GM23338 (cell line): ENCODE data around the gene LYL1. TPM values are rescaled to one million over a fixed set of nuclear protein-coding genes. Genes with fewer than 3 reads are reported as not detected.

Experiments
- ATAC-seq: fragments of 200-7000 bp; cut with Tn5 transposase; 3 replicates; pipeline ENCODE4 v1.9.1; 2020
- DNase-seq: peaks from one replicate; pipeline ENCODE4 v3.0.0-alpha.2; 2015; ENCODE audit warnings: low spot score
- H2AFZ ChIP-seq: fragments of 200-600 bp; sonication (generic); 2 replicates; pipeline ENCODE4 v1.8.0; 2016; ENCODE audit warnings: antibody characterized with exemption, mild to moderate bottlenecking, moderate library complexity
- H3F3A ChIP-seq: fragments of 200-600 bp; sonication (generic); replicated peaks from 2 replicates; pipeline ENCODE4 v1.8.0; 2017; ENCODE audit warnings: antibody characterized with exemption, mixed run types, low read depth
- H3K27ac ChIP-seq: fragments of 200-600 bp; sonication (generic); 2 replicates; pipeline ENCODE4 v1.6.1; 2016; ENCODE audit warnings: low read depth
- H3K27me3 ChIP-seq: fragments of 200-600 bp; sonication (generic); 2 replicates; pipeline ENCODE4 v1.8.0; 2016; ENCODE audit warnings: mild to moderate bottlenecking, mixed run types, moderate library complexity; ENCODE audit not compliant: insufficient read depth
- H3K36me3 ChIP-seq: fragments of 200-600 bp; sonication (generic); 2 replicates; pipeline ENCODE4 v1.8.0; 2016; ENCODE audit warnings: mild to moderate bottlenecking; ENCODE audit not compliant: insufficient read depth
- H3K4me1 ChIP-seq: fragments of 200-600 bp; sonication (generic); 2 replicates; pipeline ENCODE4 v1.8.0; 2016; ENCODE audit warnings: mild to moderate bottlenecking, moderate library complexity; ENCODE audit not compliant: insufficient read depth
- H3K4me2 ChIP-seq: fragments of 200-600 bp; sonication (generic); 2 replicates; pipeline ENCODE4 v1.7.1; 2017; ENCODE audit warnings: mixed run types
- H3K4me3 ChIP-seq: fragments of 200-600 bp; sonication (generic); 2 replicates; pipeline ENCODE4 v1.6.1; 2016; ENCODE audit warnings: mixed run types
- H3K79me2 ChIP-seq: fragments of 200-600 bp; sonication (generic); replicated peaks from 2 replicates; pipeline ENCODE4 v1.8.0; 2017; ENCODE audit warnings: mild to moderate bottlenecking; ENCODE audit not compliant: insufficient read depth
- H3K9me2 ChIP-seq: fragments of 200-600 bp; sonication (generic); 2 replicates; pipeline ENCODE4 v1.8.0; 2017; ENCODE audit not compliant: insufficient read depth
- H4K20me1 ChIP-seq: fragments of 200-600 bp; sonication (generic); replicated peaks from 2 replicates; pipeline ENCODE4 v1.8.0; 2017; ENCODE audit warnings: mild to moderate bottlenecking; ENCODE audit not compliant: insufficient read depth
- H3K27ac Mint-ChIP-seq: 2 replicates; pipeline ENCODE4 v1.8.0; 2020; ENCODE audit warnings: inconsistent platforms, mild to moderate bottlenecking, moderate library complexity, mixed read lengths
- H3K27me3 Mint-ChIP-seq: 3 replicates; pipeline ENCODE4 v1.8.0; 2022; ENCODE audit warnings: low read depth, mild to moderate bottlenecking, moderate library complexity, mixed read lengths, inconsistent platforms; ENCODE audit not compliant: insufficient read depth, poor library complexity
- H3K36me3 Mint-ChIP-seq: 3 replicates; pipeline ENCODE4 v1.8.0; 2021; ENCODE audit warnings: low read depth, mild to moderate bottlenecking, inconsistent platforms, moderate library complexity, mixed read lengths
- H3K4me1 Mint-ChIP-seq: 3 replicates; pipeline ENCODE4 v1.8.0; 2020; ENCODE audit warnings: mild to moderate bottlenecking, inconsistent platforms, mixed read lengths
- H3K4me3 Mint-ChIP-seq: 3 replicates; pipeline ENCODE4 v1.8.0; 2021; ENCODE audit warnings: moderate library complexity, mild to moderate bottlenecking, inconsistent platforms, mixed read lengths
- H3K9me3 Mint-ChIP-seq: 3 replicates; pipeline ENCODE4 v1.8.0; 2020; ENCODE audit warnings: moderate library complexity, mild to moderate bottlenecking, inconsistent platforms, mixed read lengths
- CREB1 ChIP-seq: fragments of 250-450 bp; sonication (Bioruptor Pico); IDR thresholded peaks from 2 replicates; pipeline ENCODE4 v1.5.0; 2020; ENCODE audit warnings: low read depth, mild to moderate bottlenecking, moderate library complexity
- EZH2phosphoT487 ChIP-seq: fragments of 200-600 bp; sonication (generic); IDR thresholded peaks from one replicate; pipeline ENCODE4 v1.8.1; 2018; ENCODE audit warnings: antibody characterized with exemption; ENCODE audit not compliant: unreplicated experiment
- JUNB ChIP-seq: IDR thresholded peaks from one replicate; pipeline ENCODE4 v1.6.1; 2016; ENCODE audit warnings: antibody characterized with exemption; ENCODE audit not compliant: unreplicated experiment
- NANOG ChIP-seq: IDR thresholded peaks from 2 replicates; pipeline ENCODE4 v1.6.1; 2016; ENCODE audit warnings: antibody characterized with exemption, borderline replicate concordance
- POLR2AphosphoS5 ChIP-seq: IDR thresholded peaks from 2 replicates; pipeline ENCODE4 v1.6.1; 2016; ENCODE audit warnings: antibody characterized with exemption, low read depth
- STAT1 ChIP-seq: IDR thresholded peaks from one replicate; pipeline ENCODE4 v1.6.1; 2016; ENCODE audit warnings: antibody characterized with exemption; ENCODE audit not compliant: unreplicated experiment
- polyA plus RNA-seq: library from polyadenylated mRNA; unstranded; fragments of >200 nt; fragmentation: Nextera tagmentation; extraction: Ambion mirVana; gene quantifications from 2 replicates; pipeline ENCODE4 v1.2.1, GENCODE V29; 2016
- total RNA-seq: library from RNA; depleted of rRNA; stranded (reverse); fragments of >200 nt; shearing (Covaris generic); gene quantifications from 2 replicates; pipeline ENCODE4 v1.2.3, GENCODE V29; 2014
- TF ChIP-seq, protein P1 (sequence below): IDR thresholded peaks from one replicate; pipeline ENCODE4 v1.6.1; 2018; ENCODE audit warnings: antibody characterized with exemption; ENCODE audit not compliant: unreplicated experiment
- TF ChIP-seq, protein P2 (sequence below): fragments of 250-450 bp; sonication (Bioruptor Pico); IDR thresholded peaks from 2 replicates; pipeline ENCODE4 v1.5.0; 2020; ENCODE audit warnings: mild to moderate bottlenecking, moderate library complexity
- TF ChIP-seq, protein P3 (sequence below): IDR thresholded peaks from 2 replicates; pipeline ENCODE4 v1.6.1; 2016; ENCODE audit warnings: antibody characterized with exemption

The LYL1 gene
- total and polyA plus RNA-seq, 2 experiments from 2014 or later = 1.2 to 2.2 TPM

DNA sequence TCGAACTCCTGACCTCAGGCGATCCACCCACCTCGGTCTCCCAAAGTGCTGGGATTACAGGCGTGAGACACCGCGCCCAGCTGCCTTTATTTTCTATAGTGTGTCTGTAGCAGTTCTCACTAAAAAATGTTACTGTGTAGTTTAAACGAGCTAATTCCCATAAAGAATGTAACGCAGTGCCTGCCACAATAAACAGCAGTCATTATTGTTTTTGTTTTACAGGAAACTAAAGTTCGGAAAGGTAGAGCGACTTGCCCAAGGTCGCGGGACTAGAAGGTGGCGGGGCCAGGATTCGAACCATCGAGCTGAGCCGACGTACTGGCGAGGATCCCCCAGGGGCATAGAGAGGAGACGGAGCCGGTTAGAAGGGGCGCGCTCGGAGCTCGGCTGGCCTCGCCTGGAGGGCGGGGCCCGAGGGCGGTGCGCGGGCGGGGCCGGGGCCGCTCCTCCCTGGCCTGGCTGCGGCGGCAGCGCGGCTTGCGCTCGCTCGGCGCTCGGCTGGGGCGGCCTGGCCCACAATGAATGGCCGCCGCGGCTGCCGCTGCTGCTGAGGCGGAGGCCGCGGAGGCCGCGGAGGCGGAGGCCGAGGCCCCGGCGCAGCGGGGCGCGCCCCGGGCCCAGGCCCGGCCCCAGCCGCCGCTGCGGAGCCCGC, 15.2 kb upstream of the LYL1 start, which contains the start of gene NACC1:
Gene NACC1 (plus strand): TSS at position 493 of the 652 bp plus-strand sequence. CDS start 16,944 bp downstream, outside the sequence.
- H3K4me1 Mint-ChIP-seq = peaks cover 50% of the 10 kb centered on the region
- peak; percentile 64 for ATAC-seq
- peak within 1 kb of the TSS; percentile 94 for H3K4me2 ChIP-seq

DNA sequence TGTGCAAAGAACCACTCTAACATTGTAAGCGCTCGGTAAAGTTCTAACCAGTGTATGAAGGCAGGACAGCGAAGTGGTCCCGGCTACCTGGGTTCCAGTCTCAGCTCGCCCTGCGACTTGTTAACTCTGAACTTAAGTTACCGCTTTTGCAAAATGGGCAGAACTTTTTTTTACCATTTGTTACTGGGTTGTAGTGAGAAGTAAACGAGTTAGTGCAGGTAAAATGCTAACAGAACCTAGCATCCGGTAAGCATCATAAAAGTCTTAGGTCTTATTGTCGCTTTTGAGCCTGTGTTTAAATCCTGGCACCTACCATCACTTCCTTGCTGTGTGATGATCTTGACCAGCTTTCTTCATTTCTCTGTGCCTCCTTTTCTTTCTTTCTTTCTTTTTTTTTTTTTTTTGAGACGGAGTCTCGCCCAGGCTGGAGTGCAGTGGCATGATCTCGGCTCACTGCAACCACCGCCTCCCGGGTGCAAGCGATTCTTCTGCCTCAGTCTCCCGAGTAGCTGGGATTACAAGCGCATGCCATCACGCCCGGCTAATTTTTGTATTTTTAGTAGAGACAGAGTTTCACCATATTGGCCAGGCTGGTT, 14.6 kb upstream of the LYL1 start:
- Histone ChIP-seq H2AFZ (no peak overlapping the region; the same call in 1 of the 2 replicates), H3K4me1 (peaks cover 37% of the 10 kb centered on the region), H3K27ac (peak overlapping the region; percentile 98; the same call in 1 of the 2 replicates), H4K20me1 (peaks cover 41% of the 10 kb centered on the region), H3K36me3 (peaks cover 11% of the 10 kb centered on the region), H3F3A (peaks cover 9% of the 10 kb centered on the region), H3K79me2 (peaks cover 70% of the 10 kb centered on the region), H3K9me2 (no peaks in the 10 kb centered on the region), H3K27me3 (no peaks in the 10 kb centered on the region), H3K4me3 (peak overlapping the region; percentile 99), H3K4me2 (peak overlapping the region; percentile 76)
- Mint-ChIP-seq H3K9me3 (peaks cover 3% of the 10 kb centered on the region; the same call in 2 of the 3 replicates), H3K4me3 (peak overlapping the region; percentile 99), H3K36me3 (peaks cover 52% of the 10 kb centered on the region), H3K4me1 (peaks cover 44% of the 10 kb centered on the region), H3K27me3 (peaks cover 31% of the 10 kb centered on the region), H3K27ac (peak overlapping the region; percentile 99)
- no peak for ATAC-seq
- no peak for DNase-seq
- TF ChIP-seq CREB1 (no peak), NANOG (no peak), JUNB (no peak), EZH2phosphoT487 (no peak)
- TF ChIP-seq, protein P1, sequence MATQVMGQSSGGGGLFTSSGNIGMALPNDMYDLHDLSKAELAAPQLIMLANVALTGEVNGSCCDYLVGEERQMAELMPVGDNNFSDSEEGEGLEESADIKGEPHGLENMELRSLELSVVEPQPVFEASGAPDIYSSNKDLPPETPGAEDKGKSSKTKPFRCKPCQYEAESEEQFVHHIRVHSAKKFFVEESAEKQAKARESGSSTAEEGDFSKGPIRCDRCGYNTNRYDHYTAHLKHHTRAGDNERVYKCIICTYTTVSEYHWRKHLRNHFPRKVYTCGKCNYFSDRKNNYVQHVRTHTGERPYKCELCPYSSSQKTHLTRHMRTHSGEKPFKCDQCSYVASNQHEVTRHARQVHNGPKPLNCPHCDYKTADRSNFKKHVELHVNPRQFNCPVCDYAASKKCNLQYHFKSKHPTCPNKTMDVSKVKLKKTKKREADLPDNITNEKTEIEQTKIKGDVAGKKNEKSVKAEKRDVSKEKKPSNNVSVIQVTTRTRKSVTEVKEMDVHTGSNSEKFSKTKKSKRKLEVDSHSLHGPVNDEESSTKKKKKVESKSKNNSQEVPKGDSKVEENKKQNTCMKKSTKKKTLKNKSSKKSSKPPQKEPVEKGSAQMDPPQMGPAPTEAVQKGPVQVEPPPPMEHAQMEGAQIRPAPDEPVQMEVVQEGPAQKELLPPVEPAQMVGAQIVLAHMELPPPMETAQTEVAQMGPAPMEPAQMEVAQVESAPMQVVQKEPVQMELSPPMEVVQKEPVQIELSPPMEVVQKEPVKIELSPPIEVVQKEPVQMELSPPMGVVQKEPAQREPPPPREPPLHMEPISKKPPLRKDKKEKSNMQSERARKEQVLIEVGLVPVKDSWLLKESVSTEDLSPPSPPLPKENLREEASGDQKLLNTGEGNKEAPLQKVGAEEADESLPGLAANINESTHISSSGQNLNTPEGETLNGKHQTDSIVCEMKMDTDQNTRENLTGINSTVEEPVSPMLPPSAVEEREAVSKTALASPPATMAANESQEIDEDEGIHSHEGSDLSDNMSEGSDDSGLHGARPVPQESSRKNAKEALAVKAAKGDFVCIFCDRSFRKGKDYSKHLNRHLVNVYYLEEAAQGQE = no peak
- TF ChIP-seq, protein P2, sequence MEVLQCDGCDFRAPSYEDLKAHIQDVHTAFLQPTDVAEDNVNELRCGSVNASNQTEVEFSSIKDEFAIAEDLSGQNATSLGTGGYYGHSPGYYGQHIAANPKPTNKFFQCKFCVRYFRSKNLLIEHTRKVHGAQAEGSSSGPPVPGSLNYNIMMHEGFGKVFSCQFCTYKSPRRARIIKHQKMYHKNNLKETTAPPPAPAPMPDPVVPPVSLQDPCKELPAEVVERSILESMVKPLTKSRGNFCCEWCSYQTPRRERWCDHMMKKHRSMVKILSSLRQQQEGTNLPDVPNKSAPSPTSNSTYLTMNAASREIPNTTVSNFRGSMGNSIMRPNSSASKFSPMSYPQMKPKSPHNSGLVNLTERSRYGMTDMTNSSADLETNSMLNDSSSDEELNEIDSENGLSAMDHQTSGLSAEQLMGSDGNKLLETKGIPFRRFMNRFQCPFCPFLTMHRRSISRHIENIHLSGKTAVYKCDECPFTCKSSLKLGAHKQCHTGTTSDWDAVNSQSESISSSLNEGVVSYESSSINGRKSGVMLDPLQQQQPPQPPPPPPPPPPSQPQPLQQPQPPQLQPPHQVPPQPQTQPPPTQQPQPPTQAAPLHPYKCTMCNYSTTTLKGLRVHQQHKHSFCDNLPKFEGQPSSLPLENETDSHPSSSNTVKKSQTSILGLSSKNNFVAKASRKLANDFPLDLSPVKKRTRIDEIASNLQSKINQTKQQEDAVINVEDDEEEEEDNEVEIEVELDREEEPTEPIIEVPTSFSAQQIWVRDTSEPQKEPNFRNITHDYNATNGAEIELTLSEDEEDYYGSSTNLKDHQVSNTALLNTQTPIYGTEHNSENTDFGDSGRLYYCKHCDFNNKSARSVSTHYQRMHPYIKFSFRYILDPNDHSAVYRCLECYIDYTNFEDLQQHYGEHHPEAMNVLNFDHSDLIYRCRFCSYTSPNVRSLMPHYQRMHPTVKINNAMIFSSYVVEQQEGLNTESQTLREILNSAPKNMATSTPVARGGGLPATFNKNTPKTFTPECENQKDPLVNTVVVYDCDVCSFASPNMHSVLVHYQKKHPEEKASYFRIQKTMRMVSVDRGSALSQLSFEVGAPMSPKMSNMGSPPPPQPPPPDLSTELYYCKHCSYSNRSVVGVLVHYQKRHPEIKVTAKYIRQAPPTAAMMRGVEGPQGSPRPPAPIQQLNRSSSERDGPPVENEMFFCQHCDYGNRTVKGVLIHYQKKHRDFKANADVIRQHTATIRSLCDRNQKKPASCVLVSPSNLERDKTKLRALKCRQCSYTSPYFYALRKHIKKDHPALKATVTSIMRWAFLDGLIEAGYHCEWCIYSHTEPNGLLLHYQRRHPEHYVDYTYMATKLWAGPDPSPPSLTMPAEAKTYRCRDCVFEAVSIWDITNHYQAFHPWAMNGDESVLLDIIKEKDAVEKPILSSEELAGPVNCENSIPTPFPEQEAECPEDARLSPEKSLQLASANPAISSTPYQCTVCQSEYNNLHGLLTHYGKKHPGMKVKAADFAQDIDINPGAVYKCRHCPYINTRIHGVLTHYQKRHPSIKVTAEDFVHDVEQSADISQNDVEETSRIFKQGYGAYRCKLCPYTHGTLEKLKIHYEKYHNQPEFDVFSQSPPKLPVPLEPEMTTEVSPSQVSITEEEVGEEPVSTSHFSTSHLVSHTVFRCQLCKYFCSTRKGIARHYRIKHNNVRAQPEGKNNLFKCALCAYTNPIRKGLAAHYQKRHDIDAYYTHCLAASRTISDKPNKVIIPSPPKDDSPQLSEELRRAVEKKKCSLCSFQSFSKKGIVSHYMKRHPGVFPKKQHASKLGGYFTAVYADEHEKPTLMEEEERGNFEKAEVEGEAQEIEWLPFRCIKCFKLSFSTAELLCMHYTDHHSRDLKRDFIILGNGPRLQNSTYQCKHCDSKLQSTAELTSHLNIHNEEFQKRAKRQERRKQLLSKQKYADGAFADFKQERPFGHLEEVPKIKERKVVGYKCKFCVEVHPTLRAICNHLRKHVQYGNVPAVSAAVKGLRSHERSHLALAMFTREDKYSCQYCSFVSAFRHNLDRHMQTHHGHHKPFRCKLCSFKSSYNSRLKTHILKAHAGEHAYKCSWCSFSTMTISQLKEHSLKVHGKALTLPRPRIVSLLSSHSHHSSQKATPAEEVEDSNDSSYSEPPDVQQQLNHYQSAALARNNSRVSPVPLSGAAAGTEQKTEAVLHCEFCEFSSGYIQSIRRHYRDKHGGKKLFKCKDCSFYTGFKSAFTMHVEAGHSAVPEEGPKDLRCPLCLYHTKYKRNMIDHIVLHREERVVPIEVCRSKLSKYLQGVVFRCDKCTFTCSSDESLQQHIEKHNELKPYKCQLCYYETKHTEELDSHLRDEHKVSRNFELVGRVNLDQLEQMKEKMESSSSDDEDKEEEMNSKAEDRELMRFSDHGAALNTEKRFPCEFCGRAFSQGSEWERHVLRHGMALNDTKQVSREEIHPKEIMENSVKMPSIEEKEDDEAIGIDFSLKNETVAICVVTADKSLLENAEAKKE = no peak
- TF ChIP-seq, protein P3, sequence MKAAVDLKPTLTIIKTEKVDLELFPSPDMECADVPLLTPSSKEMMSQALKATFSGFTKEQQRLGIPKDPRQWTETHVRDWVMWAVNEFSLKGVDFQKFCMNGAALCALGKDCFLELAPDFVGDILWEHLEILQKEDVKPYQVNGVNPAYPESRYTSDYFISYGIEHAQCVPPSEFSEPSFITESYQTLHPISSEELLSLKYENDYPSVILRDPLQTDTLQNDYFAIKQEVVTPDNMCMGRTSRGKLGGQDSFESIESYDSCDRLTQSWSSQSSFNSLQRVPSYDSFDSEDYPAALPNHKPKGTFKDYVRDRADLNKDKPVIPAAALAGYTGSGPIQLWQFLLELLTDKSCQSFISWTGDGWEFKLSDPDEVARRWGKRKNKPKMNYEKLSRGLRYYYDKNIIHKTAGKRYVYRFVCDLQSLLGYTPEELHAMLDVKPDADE = no peak

More for the DNA sequence above, 15.2 kb upstream of the LYL1 start, which contains the start of gene NACC1:
- Histone ChIP-seq H4K20me1 (peaks cover 46% of the 10 kb centered on the region), H3F3A (peaks cover 9% of the 10 kb centered on the region), H3K4me1 (peaks cover 37% of the 10 kb centered on the region), H2AFZ (no peak within 1 kb of the TSS; the same call in 1 of the 2 replicates), H3K27ac (peak within 1 kb of the TSS; percentile 98), H3K79me2 (peaks cover 76% of the 10 kb centered on the region), H3K27me3 (no peaks in the 10 kb centered on the region), H3K9me2 (no peaks in the 10 kb centered on the region), H3K36me3 (peaks cover 9% of the 10 kb centered on the region), H3K4me3 (peak within 1 kb of the TSS; percentile 99)
- Mint-ChIP-seq H3K36me3 (peaks cover 52% of the 10 kb centered on the region), H3K9me3 (peaks cover 3% of the 10 kb centered on the region), H3K27me3 (peaks cover 33% of the 10 kb centered on the region), H3K27ac (peak within 1 kb of the TSS; percentile 99), H3K4me3 (peak within 1 kb of the TSS; percentile 99)
- DNase-seq = peak; percentile 94
- TF ChIP-seq POLR2AphosphoS5 (peak; percentile 12; the same call in 1 of the 2 replicates), NANOG (no peak), STAT1 (no peak)
